Heart left ventricle (tissue), 16 donors: ENCODE data around the gene CNOT1. TPM values are rescaled to one million over a fixed set of nuclear protein-coding genes. Genes with fewer than 3 reads are reported as not detected.

Source experiments
- ATAC-seq, 4 donors: fragments of 200-7000 bp; cut with Tn5 transposase; one replicate each; pipeline ENCODE4 v1.9.1; 2020 to 2022; ENCODE audit warnings: moderate library complexity in 4 of 4, mild to moderate bottlenecking in 3 of 4, moderate number of reproducible peaks in 1 of 4
- DNase-seq, 5 donors: peaks; one replicate each; pipeline ENCODE4 v3.0.0-alpha.2; 2020
- H3K27ac ChIP-seq, 12 donors: fragments of 200-600 bp; sonication (generic) in 4 of 12; one replicate each; pipeline versions ENCODE4 v1.5.0 to v1.8.0; 2016 to 2022; ENCODE audit warnings: mild to moderate bottlenecking in 2 of 12
- H3K27me3 ChIP-seq, 9 donors: fragments of 200-600 bp; sonication (generic) in 2 of 9; one replicate each; pipeline versions ENCODE4 v1.5.1 to v1.8.0; 2016 to 2022; ENCODE audit warnings: mild to moderate bottlenecking in 3 of 9
- H3K36me3 ChIP-seq, 9 donors: fragments of 200-600 bp; sonication (generic) in 2 of 9; one replicate each; pipeline versions ENCODE4 v1.5.0 to v1.8.0; 2018 to 2022; ENCODE audit warnings: mild to moderate bottlenecking in 2 of 9
- H3K4me1 ChIP-seq, 12 donors: fragments of 200-600 bp; sonication (generic) in 4 of 12; one replicate each; pipeline versions ENCODE4 v1.5.0 to v1.8.0; 2016 to 2022; ENCODE audit warnings: mild to moderate bottlenecking in 3 of 12
- H3K4me3 ChIP-seq, 12 donors: fragments of 200-600 bp; sonication (generic) in 4 of 12; one replicate each; pipeline versions ENCODE4 v1.5.0 to v1.8.0; 2017 to 2022; ENCODE audit warnings: mild to moderate bottlenecking in 9 of 12, moderate library complexity in 4 of 12
- H3K9me3 ChIP-seq, 12 donors: fragments of 200-600 bp; sonication (generic) in 4 of 12; one replicate each; pipeline versions ENCODE4 v1.5.0 to v1.8.0; 2016 to 2022; ENCODE audit warnings: mild to moderate bottlenecking in 1 of 12
- CTCF ChIP-seq, 12 donors: fragments of 200-600 bp; sonication (generic) in 4 of 12; IDR thresholded peaks; one replicate each; pipeline versions ENCODE4 v1.5.0 to v1.8.0; 2018 to 2022; ENCODE audit warnings: antibody characterized with exemption in 12 of 12, mild to moderate bottlenecking in 5 of 12
- POLR2A ChIP-seq, 2 donors: fragments of 450-650 bp; IDR thresholded peaks; one replicate each; pipeline ENCODE4 v1.6.1; 2017; ENCODE audit warnings: antibody characterized with exemption in 2 of 2, mild to moderate bottlenecking in 2 of 2, moderate library complexity in 2 of 2
- WGBS, 4 donors: extraction: QIAGEN DNeasy Blood & Tissue Kit in 2 of 4; methylation state at CpG; one replicate each; pipeline versions ENCODE4 v1.1.5 to v1.1.7; 2013 to 2018; 5-methylcytosine and 5-hydroxymethylcytosine counted together
- intact Hi-C, 10 donors: fragments of 100-400 bp; cut with DNase I; formaldehyde crosslinking; loops; one replicate each; pipeline versions ENCODE4 v1.11.1 to v1.14.2; 2022
- polyA plus RNA-seq, 2 donors: library from polyadenylated mRNA; stranded (reverse); fragments of 200-250 nt; gene quantifications; one replicate each; pipeline ENCODE4 v1.2.3, GENCODE V29; 2013
- total RNA-seq, 9 donors: library from RNA; depleted of rRNA in 2 of 9; stranded (reverse); fragments of >200 nt in 2 of 9; fragmentation: NEBNext Ultra II Directional in 3 of 9; extraction: Animal tissue kit (Norgen Biotek cat#: 25700) in 3 of 9; gene quantifications; one replicate each; pipeline versions ENCODE4 v1.1.0 to v1.2.4, GENCODE V29; 2016 to 2023
- donor health status: ischemic (EF 13 %, LVEDD 7.1; RV severe dilation, severe dysfunction).
- donor health status: healthy with polysubstance abuse.
- donor health status: DM: no; HTN: yes; CAD: no.
- donor health status: DM: no; HTN: no; CAD: no.
- donor health status: ischemic (EF 25% LVEDD 6.9; RV normal size, moderate dysfunction).
- donor health status: ischemic (EF 25% LVEDD 5.7; RV mildly dilated, moderate dysfunction).
- donor health status: healthy.
- donor health status: DM: yes; HTN: yes; CAD: no.
- donor health status: ischemic (EF 35%, LVEDD 5.7; RV mildly dilated, moderate dysfunction).
- donor health status: nonischemic (EF 11% LVEDD 7.7; RV severe dilation, severe dysfunction).
- donor health status: DM: yes; HTN: yes; CAD: no.
- donor health status: PGD.
- donor health status: ischemic (EF 29% LVEDD 5.4; RV normal size, mild dysfunction).
- donor health status: nonischemic (EF 23%, LVEDD 6.1; RV moderate dilation, normal function).

Gene CNOT1
- total and polyA plus RNA-seq, 11 donors: 21.2 to 110 (median 81.1) TPM

DNA sequence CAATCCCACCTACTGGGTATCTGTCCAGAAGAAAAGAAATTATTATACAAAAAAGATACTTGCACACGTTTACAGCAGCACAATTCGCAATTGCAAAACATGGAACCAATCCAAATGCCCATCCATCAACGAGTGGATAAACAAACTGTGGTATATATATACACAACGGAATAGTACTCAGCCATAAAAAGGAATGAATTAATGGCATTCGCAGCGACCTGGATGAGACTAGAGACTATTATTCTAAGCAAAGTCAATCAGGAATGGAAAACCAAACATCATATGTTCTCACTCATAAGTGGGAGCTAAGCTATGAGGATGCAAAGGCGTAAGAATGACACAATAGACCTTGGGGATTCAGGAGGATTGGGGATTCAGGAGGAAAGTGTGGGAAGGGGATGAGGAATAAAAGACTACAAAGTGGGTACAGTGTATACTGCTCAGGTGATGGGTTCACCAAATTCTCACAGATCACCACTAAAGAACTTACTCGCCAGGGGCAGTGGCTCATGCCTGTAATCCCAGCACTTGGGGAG is 21.0 kb downstream of the CNOT1 start:
- Histone ChIP-seq H3K27me3 (no peaks in the 10 kb centered on the region), H3K4me1 (peaks cover 0 to 22% (median 13%) of the 10 kb centered on the region in 12 donors), H3K36me3 (peaks cover 0 to 68% (median 14%) of the 10 kb centered on the region in 9 donors), H3K9me3 (no peaks in the 10 kb centered on the region), H3K4me3 (no peak overlapping the region), H3K27ac (no peak overlapping the region)
- ATAC-seq: no peak
- intact Hi-C loops: no loop called here
- no peak for DNase-seq
- 83 to 92% (median 89%) methylated on average over 8 of the region's 8 CpGs for WGBS, 4 donors
- TF ChIP-seq POLR2A (IDR thresholded peaks at IDR 0.05) (no peak), CTCF (IDR thresholded peaks at IDR 0.05) (no peak)

GRCh38 chr16:58605562-58605961 is 24.1 kb downstream of the CNOT1 start:
- WGBS, 4 donors: 85 to 95% (median 93%) methylated on average over 7 of the region's 7 CpGs

DNA sequence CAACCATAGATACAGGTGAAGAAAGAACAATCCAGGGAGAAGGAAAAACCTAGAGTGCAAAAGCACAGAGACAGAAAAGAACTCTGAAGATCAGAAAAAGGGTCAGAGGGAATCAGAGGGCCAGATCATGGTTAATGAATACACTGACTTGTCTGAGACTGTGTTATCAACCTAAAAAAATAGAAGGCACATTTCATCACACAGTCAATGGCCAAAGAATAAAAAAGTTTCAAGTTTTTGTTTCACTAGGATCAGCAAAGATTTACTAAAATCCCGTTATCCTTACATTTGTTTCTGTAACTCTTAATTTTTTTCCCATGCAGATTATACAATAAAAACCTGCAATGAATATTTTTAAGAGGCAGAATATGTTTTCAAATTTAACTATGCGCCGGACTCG is 38.5 kb downstream of the CNOT1 start:
- Histone ChIP-seq H3K36me3 (peaks cover 0 to 98% (median 92%) of the 10 kb centered on the region in 9 donors), H3K4me3 (no peak overlapping the region), H3K4me1 (no peaks in the 10 kb centered on the region), H3K9me3 (no peaks in the 10 kb centered on the region), H3K27me3 (no peaks in the 10 kb centered on the region), H3K27ac (no peak overlapping the region)
- 60 to 80% (median 71%) methylated on average over 4 of the region's 4 CpGs for WGBS, 4 donors
- no peak for TF ChIP-seq CTCF (IDR thresholded peaks at IDR 0.05)
- no peak for TF ChIP-seq POLR2A (IDR thresholded peaks at IDR 0.05)
- DNase-seq: no peak
- no peak for ATAC-seq
- intact Hi-C loops: no loop called here

More at GRCh38 chr16:58605562-58605961, 24.1 kb downstream of the CNOT1 start:
- DNase-seq (no peak), ATAC-seq (no peak)
- Histone ChIP-seq H3K4me3 (no peak overlapping the region), H3K27ac (no peak overlapping the region), H3K36me3 (peaks cover 0 to 49% (median 11%) of the 10 kb centered on the region in 9 donors), H3K4me1 (peaks cover 0 to 18% (median 6%) of the 10 kb centered on the region in 12 donors), H3K9me3 (no peaks in the 10 kb centered on the region), H3K27me3 (no peaks in the 10 kb centered on the region)
- no peak for TF ChIP-seq POLR2A (IDR thresholded peaks at IDR 0.05)
- TF ChIP-seq CTCF (IDR thresholded peaks at IDR 0.05): no peak
- intact Hi-C loops: no loop called here

DNA sequence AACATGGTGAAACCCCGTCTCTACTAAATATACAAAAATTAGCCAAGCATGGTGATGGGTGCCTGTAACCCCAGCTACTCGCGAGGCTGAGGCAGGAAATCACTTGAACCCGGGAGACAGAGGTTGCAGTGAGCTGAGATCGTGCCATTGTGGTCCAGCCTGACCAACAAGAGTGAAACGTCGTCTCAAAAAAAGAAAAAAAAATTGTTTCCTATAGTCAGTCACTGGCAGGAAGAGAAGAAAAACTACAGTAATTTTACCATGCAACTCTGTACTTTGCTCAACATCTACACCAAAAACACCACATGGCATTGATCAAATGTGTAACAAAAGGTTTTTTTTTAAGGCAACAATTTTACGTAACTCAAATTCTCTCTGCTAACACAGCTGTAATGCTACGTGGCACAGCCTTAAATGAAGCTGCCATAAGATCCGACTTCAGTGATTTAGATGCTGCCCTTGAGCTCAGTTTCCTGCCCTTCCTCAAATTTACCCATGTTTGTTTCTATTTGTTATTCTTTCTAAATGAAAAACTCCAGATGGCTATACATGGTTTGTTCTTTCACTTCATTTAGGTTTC is 40.2 kb downstream of the CNOT1 start:
- intact Hi-C loops: loop anchor here in 2 of 10 donors (10.0 kb wide), 2 partner anchors 55 to 65 kb away; no protein-coding TSS in a partner anchor
- 80 to 86% (median 81%) methylated on average over 10 of the region's 10 CpGs for WGBS, 4 donors
- DNase-seq: no peak
- no peaks in the 10 kb centered on the region for H3K27me3 ChIP-seq
- H3K27ac ChIP-seq: no peak overlapping the region
- no peaks in the 10 kb centered on the region for H3K9me3 ChIP-seq
- peaks cover 0 to 97% (median 91%) of the 10 kb centered on the region in 9 donors for H3K36me3 ChIP-seq
- peaks cover 0 to 5% (median 0%) of the 10 kb centered on the region in 12 donors for H3K4me1 ChIP-seq
- no peak overlapping the region for H3K4me3 ChIP-seq
- TF ChIP-seq CTCF (IDR thresholded peaks at IDR 0.05) (no peak), POLR2A (IDR thresholded peaks at IDR 0.05) (no peak)
- ATAC-seq: no peak
